Measurements from ENCODE around the gene ZYG11B. TPM values are rescaled to one million over a fixed set of nuclear protein-coding genes. Genes with fewer than 3 reads are reported as not detected.

ZYG11B gene
- 8.4 TPM for polyA plus RNA-seq (2013, experiment 1 of 2)
- 8.4 TPM for polyA plus RNA-seq (2013, experiment 2 of 2)

DNA sequence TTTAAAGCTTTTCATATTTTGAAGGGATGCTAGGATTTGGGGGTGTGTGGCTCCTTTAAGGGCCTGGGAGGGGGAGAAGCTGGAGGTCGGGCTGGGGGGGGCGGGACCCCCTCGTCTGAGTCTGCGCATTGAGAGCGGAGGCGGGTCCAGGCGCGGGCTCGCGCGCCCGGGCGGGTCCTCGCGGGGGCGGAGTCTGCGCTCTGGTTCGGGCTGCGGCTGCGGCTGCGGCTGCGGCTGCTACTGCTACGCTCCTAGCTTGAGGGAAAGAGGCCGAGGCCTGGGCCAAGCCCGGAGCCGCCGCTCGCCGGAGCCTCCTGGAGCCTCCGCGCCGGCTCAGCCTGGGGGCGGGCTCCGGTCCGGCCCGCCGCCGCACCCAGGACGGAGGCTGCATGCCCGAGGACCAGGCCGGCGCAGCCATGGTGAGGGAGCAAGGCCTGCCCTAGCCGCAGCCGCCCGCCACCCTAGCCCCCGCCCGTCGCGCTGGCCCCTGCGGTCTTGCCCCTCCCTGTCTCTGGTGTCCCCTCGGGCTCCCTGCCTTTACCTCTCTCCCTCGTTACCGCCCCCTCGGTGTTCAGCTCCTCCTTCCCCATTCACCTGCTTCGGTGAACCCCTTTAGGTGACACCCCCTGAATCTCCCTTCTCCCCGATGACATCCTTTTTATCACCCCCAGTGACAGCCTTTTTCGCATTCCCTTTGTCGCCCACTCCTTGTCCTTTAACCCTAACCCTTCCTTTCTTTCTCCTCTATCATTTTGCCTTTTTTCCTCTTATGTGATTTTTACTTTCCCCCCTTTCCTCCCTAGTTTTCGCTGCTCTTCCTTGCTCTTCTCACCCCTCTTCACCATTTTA is at the start of gene ZYG11B:
TSS of gene ZYG11B (plus strand) at position 189 of the 849 bp plus-strand sequence. CDS start at position 390, 201 bp downstream.
- H3K18ac ChIP-seq (ENCODE audit: low read length): peak within 1 kb of the TSS; percentile 92
- peak within 1 kb of the TSS; percentile 99 for H3K4me2 ChIP-seq (ENCODE audit: low read length)
- no peak within 1 kb of the TSS for H2BK5ac ChIP-seq (ENCODE audit: low read length)
- H4K8ac ChIP-seq (ENCODE audit: low read depth, low read length): peak within 1 kb of the TSS; percentile 67
- H3K56ac ChIP-seq (ENCODE audit: low read length): peak within 1 kb of the TSS; percentile 95
- peak within 1 kb of the TSS; percentile 97 for H3K27ac ChIP-seq (ENCODE audit: low read depth, low read length)
- H2BK120ac ChIP-seq (ENCODE audit: low read depth, low read length): no peak within 1 kb of the TSS
- peak within 1 kb of the TSS; percentile 81 for H4K5ac ChIP-seq (ENCODE audit: low read length)
- peaks cover 10% of the 10 kb centered on the region for H3K79me1 ChIP-seq (ENCODE audit: low read length)
- H3K4ac ChIP-seq (ENCODE audit: low read depth, low read length): peak within 1 kb of the TSS; percentile 5
- H3K23ac ChIP-seq (ENCODE audit: low read length): no peak within 1 kb of the TSS
- no peaks in the 10 kb centered on the region for H3K4me1 ChIP-seq (ENCODE audit: control insufficient read depth, low read depth, low read length)
- no peak within 1 kb of the TSS for H2BK15ac ChIP-seq (replicated peaks; ENCODE audit: low read depth)
- H3K36me3 ChIP-seq (ENCODE audit: control insufficient read depth, insufficient read depth, low read length): no peaks in the 10 kb centered on the region
- DNase-seq: peak; percentile 91
- H3K4me3 ChIP-seq (ENCODE audit: low read length): peak within 1 kb of the TSS; percentile 97
- no CpG with 5 or more reads among the region's 59 CpGs for WGBS (ENCODE audit: extremely low coverage, insufficient coverage, low lambda C conversion rate)
- peaks cover 7% of the 10 kb centered on the region for H3K79me2 ChIP-seq (ENCODE audit: control insufficient read depth, insufficient read depth, low read length)
- no peaks in the 10 kb centered on the region for H3K27me3 ChIP-seq (ENCODE audit: insufficient read depth, low read length, poor library complexity)
- H3K9ac ChIP-seq (ENCODE audit: low read length): peak within 1 kb of the TSS; percentile 95
- H2AK5ac ChIP-seq (ENCODE audit: low read length): no peak within 1 kb of the TSS

DNA sequence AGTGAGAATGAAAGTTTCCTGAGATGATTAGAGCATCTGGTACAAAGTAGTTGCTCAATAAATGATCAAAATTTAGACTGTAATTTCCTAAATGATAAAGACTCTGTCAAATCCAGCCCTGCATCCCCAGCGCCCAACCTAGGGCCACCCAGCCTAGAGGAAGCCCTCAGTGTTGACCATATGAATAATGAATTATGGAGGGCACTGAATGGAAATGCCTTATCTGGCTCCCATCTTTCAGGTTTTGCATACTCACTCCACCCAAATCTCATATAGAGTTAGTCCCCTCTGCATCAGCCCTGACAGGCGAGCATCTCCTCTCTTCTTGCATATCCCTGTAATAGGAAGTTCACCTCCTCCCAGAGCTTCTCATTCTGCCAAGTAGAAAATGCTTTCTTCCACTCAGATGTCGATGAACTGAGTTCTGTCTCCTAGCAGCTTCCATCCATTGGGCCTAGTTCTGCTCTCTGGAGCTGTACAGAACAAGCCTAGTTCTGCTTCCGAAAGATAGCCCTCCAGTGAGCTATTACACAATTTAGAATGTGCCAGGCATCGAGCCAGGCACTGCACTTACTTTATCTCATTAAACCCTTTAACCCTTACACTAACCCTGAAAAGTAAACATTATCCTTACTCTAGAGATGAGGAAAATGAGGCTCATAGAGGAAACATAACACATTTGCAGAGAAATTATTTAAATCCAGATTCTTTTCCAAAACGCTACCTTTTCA is 49.0 kb upstream of the ZYG11B start:
- no peaks in the 10 kb centered on the region for H3K79me1 ChIP-seq (ENCODE audit: low read length)
- H2AK5ac ChIP-seq (ENCODE audit: low read length): no peak overlapping the region
- H3K27me3 ChIP-seq (ENCODE audit: insufficient read depth, low read length, poor library complexity): no peaks in the 10 kb centered on the region
- no peak for DNase-seq
- no peak overlapping the region for H3K23ac ChIP-seq (ENCODE audit: low read length)
- no peaks in the 10 kb centered on the region for H3K79me2 ChIP-seq (ENCODE audit: control insufficient read depth, insufficient read depth, low read length)
- H3K56ac ChIP-seq (ENCODE audit: low read length): no peak overlapping the region
- no peak overlapping the region for H3K18ac ChIP-seq (ENCODE audit: low read length)
- H3K36me3 ChIP-seq (ENCODE audit: control insufficient read depth, insufficient read depth, low read length): no peaks in the 10 kb centered on the region
- WGBS (ENCODE audit: extremely low coverage, insufficient coverage, low lambda C conversion rate): no CpG with 5 or more reads among the region's 6 CpGs
- no peak overlapping the region for H3K27ac ChIP-seq (ENCODE audit: low read depth, low read length)
- H3K4me2 ChIP-seq (ENCODE audit: low read length): no peak overlapping the region
- peaks cover 5% of the 10 kb centered on the region for H3K4me1 ChIP-seq (ENCODE audit: control insufficient read depth, low read depth, low read length)
- H3K4ac ChIP-seq (ENCODE audit: low read depth, low read length): no peak overlapping the region
- no peak overlapping the region for H3K9ac ChIP-seq (ENCODE audit: low read length)
- H4K8ac ChIP-seq (ENCODE audit: low read depth, low read length): no peak overlapping the region
- no peak overlapping the region for H2BK15ac ChIP-seq (replicated peaks; ENCODE audit: low read depth)
- H2BK5ac ChIP-seq (ENCODE audit: low read length): no peak overlapping the region
- H4K5ac ChIP-seq (ENCODE audit: low read length): no peak overlapping the region
- no peak overlapping the region for H2BK120ac ChIP-seq (ENCODE audit: low read depth, low read length)
- no peak overlapping the region for H3K4me3 ChIP-seq (ENCODE audit: low read length)

DNA sequence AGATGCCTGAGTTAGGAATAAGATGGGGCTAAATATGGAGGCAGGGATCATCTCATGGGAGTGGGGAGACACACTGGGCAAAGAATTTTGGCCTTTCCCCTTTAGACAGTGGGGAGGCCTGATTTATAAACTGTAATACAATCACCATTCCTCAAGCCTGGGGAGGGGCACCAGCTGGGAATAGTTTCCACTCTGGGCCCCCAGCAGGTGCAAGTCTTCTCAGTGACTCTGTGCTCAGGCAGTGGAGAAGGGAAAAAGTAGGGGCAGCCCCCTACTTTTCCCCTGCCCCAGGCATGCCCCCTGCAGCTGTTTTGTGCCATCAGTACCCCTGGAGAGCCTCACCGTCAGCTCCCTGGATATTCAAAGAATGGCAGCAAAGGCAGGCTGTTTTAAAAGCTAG is 47.2 kb upstream of the ZYG11B start:
- Histone ChIP-seq H3K4ac (ENCODE audit: low read depth, low read length) (no peak overlapping the region), H3K79me2 (ENCODE audit: control insufficient read depth, insufficient read depth, low read length) (no peaks in the 10 kb centered on the region), H3K36me3 (ENCODE audit: control insufficient read depth, insufficient read depth, low read length) (no peaks in the 10 kb centered on the region), H2AK5ac (ENCODE audit: low read length) (no peak overlapping the region), H3K18ac (ENCODE audit: low read length) (no peak overlapping the region), H4K8ac (ENCODE audit: low read depth, low read length) (no peak overlapping the region), H3K23ac (ENCODE audit: low read length) (no peak overlapping the region), H3K4me2 (ENCODE audit: low read length) (no peak overlapping the region), H3K9ac (ENCODE audit: low read length) (no peak overlapping the region), H2BK15ac (replicated peaks; ENCODE audit: low read depth) (no peak overlapping the region), H3K27ac (ENCODE audit: low read depth, low read length) (peak overlapping the region; percentile 49), H2BK120ac (ENCODE audit: low read depth, low read length) (no peak overlapping the region), H4K5ac (ENCODE audit: low read length) (no peak overlapping the region), H3K4me3 (ENCODE audit: low read length) (no peak overlapping the region), H3K4me1 (ENCODE audit: control insufficient read depth, low read depth, low read length) (peaks cover 5% of the 10 kb centered on the region), H3K79me1 (ENCODE audit: low read length) (no peaks in the 10 kb centered on the region), H3K27me3 (ENCODE audit: insufficient read depth, low read length, poor library complexity) (no peaks in the 10 kb centered on the region), H2BK5ac (ENCODE audit: low read length) (no peak overlapping the region), H3K56ac (ENCODE audit: low read length) (no peak overlapping the region)
- no peak for DNase-seq
- WGBS (ENCODE audit: extremely low coverage, insufficient coverage, low lambda C conversion rate): no CpG with 5 or more reads among the region's 1 CpG

DNA sequence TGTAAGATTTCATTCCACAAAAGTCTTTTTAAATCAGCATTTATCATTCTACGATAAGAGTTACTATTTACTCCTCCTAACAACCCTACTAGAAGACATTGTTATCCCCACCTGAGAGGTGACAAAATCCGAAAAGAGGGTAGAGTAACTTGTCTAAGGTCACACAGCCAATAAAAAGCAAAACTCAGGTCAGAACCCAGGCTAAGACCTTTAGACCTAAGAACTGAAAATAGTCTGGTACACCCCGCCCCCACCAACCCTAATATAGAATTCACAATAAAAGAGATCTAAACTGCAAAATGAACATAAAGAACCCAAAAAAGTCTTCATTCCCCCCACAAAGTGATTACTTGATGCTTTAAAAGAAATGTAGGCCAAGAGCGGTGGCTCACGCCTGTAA is 46.8 kb upstream of the ZYG11B start:
- H3K4me1 ChIP-seq (ENCODE audit: control insufficient read depth, low read depth, low read length): peaks cover 5% of the 10 kb centered on the region
- H2BK15ac ChIP-seq (replicated peaks; ENCODE audit: low read depth): no peak overlapping the region
- H3K79me1 ChIP-seq (ENCODE audit: low read length): no peaks in the 10 kb centered on the region
- H3K4ac ChIP-seq (ENCODE audit: low read depth, low read length): no peak overlapping the region
- no peak overlapping the region for H2AK5ac ChIP-seq (ENCODE audit: low read length)
- no peak overlapping the region for H4K5ac ChIP-seq (ENCODE audit: low read length)
- H3K79me2 ChIP-seq (ENCODE audit: control insufficient read depth, insufficient read depth, low read length): no peaks in the 10 kb centered on the region
- H3K9ac ChIP-seq (ENCODE audit: low read length): no peak overlapping the region
- H3K4me2 ChIP-seq (ENCODE audit: low read length): no peak overlapping the region
- H4K8ac ChIP-seq (ENCODE audit: low read depth, low read length): no peak overlapping the region
- no CpG with 5 or more reads among the region's 5 CpGs for WGBS (ENCODE audit: extremely low coverage, insufficient coverage, low lambda C conversion rate)
- no peak overlapping the region for H3K23ac ChIP-seq (ENCODE audit: low read length)
- no peaks in the 10 kb centered on the region for H3K27me3 ChIP-seq (ENCODE audit: insufficient read depth, low read length, poor library complexity)
- H2BK120ac ChIP-seq (ENCODE audit: low read depth, low read length): no peak overlapping the region
- H3K56ac ChIP-seq (ENCODE audit: low read length): no peak overlapping the region
- H3K36me3 ChIP-seq (ENCODE audit: control insufficient read depth, insufficient read depth, low read length): no peaks in the 10 kb centered on the region
- no peak overlapping the region for H3K4me3 ChIP-seq (ENCODE audit: low read length)
- H3K27ac ChIP-seq (ENCODE audit: low read depth, low read length): no peak overlapping the region
- H2BK5ac ChIP-seq (ENCODE audit: low read length): no peak overlapping the region
- H3K18ac ChIP-seq (ENCODE audit: low read length): no peak overlapping the region
- no peak for DNase-seq

GRCh38 chr1:52680353-52680752 is 45.9 kb upstream of the ZYG11B start:
- DNase-seq: no peak
- WGBS (ENCODE audit: extremely low coverage, insufficient coverage, low lambda C conversion rate): no CpG with 5 or more reads among the region's 3 CpGs
- Histone ChIP-seq H4K8ac (ENCODE audit: low read depth, low read length) (no peak overlapping the region), H2BK5ac (ENCODE audit: low read length) (no peak overlapping the region), H3K4me2 (ENCODE audit: low read length) (no peak overlapping the region), H3K23ac (ENCODE audit: low read length) (no peak overlapping the region), H2AK5ac (ENCODE audit: low read length) (peak overlapping the region; percentile 86), H3K36me3 (ENCODE audit: control insufficient read depth, insufficient read depth, low read length) (no peaks in the 10 kb centered on the region), H3K27ac (ENCODE audit: low read depth, low read length) (peak overlapping the region; percentile 4), H3K4ac (ENCODE audit: low read depth, low read length) (no peak overlapping the region), H2BK15ac (replicated peaks; ENCODE audit: low read depth) (no peak overlapping the region), H3K4me3 (ENCODE audit: low read length) (no peak overlapping the region), H3K79me1 (ENCODE audit: low read length) (no peaks in the 10 kb centered on the region), H3K18ac (ENCODE audit: low read length) (no peak overlapping the region), H3K56ac (ENCODE audit: low read length) (peak overlapping the region; percentile 46), H4K5ac (ENCODE audit: low read length) (no peak overlapping the region), H2BK120ac (ENCODE audit: low read depth, low read length) (no peak overlapping the region), H3K79me2 (ENCODE audit: control insufficient read depth, insufficient read depth, low read length) (no peaks in the 10 kb centered on the region), H3K27me3 (ENCODE audit: insufficient read depth, low read length, poor library complexity) (no peaks in the 10 kb centered on the region), H3K4me1 (ENCODE audit: control insufficient read depth, low read depth, low read length) (peaks cover under 1% of the 10 kb centered on the region), H3K9ac (ENCODE audit: low read length) (no peak overlapping the region)

Measured in mesendoderm (in vitro differentiated cells).